GM23338 (cell line): Measurements from ENCODE around the gene BTBD16. TPM values are rescaled to one million over a fixed set of nuclear protein-coding genes. Genes with fewer than 3 reads are reported as not detected.

ENCODE experiments used
- ATAC-seq: fragments of 200-7000 bp; cut with Tn5 transposase; 3 replicates; pipeline ENCODE4 v1.9.1; 2020
- DNase-seq: peaks from one replicate; pipeline ENCODE4 v3.0.0-alpha.2; 2015; ENCODE audit warnings: low spot score
- H2AFZ ChIP-seq: fragments of 200-600 bp; sonication (generic); 2 replicates; pipeline ENCODE4 v1.8.0; 2016; ENCODE audit warnings: antibody characterized with exemption, mild to moderate bottlenecking, moderate library complexity
- H3F3A ChIP-seq: fragments of 200-600 bp; sonication (generic); replicated peaks from 2 replicates; pipeline ENCODE4 v1.8.0; 2017; ENCODE audit warnings: antibody characterized with exemption, mixed run types, low read depth
- H3K27ac ChIP-seq: fragments of 200-600 bp; sonication (generic); 2 replicates; pipeline ENCODE4 v1.6.1; 2016; ENCODE audit warnings: low read depth
- H3K27me3 ChIP-seq: fragments of 200-600 bp; sonication (generic); 2 replicates; pipeline ENCODE4 v1.8.0; 2016; ENCODE audit warnings: mild to moderate bottlenecking, mixed run types, moderate library complexity; ENCODE audit not compliant: insufficient read depth
- H3K36me3 ChIP-seq: fragments of 200-600 bp; sonication (generic); 2 replicates; pipeline ENCODE4 v1.8.0; 2016; ENCODE audit warnings: mild to moderate bottlenecking; ENCODE audit not compliant: insufficient read depth
- H3K4me1 ChIP-seq: fragments of 200-600 bp; sonication (generic); 2 replicates; pipeline ENCODE4 v1.8.0; 2016; ENCODE audit warnings: mild to moderate bottlenecking, moderate library complexity; ENCODE audit not compliant: insufficient read depth
- H3K4me2 ChIP-seq: fragments of 200-600 bp; sonication (generic); 2 replicates; pipeline ENCODE4 v1.7.1; 2017; ENCODE audit warnings: mixed run types
- H3K4me3 ChIP-seq: fragments of 200-600 bp; sonication (generic); 2 replicates; pipeline ENCODE4 v1.6.1; 2016; ENCODE audit warnings: mixed run types
- H3K79me2 ChIP-seq: fragments of 200-600 bp; sonication (generic); replicated peaks from 2 replicates; pipeline ENCODE4 v1.8.0; 2017; ENCODE audit warnings: mild to moderate bottlenecking; ENCODE audit not compliant: insufficient read depth
- H3K9me2 ChIP-seq: fragments of 200-600 bp; sonication (generic); 2 replicates; pipeline ENCODE4 v1.8.0; 2017; ENCODE audit not compliant: insufficient read depth
- H4K20me1 ChIP-seq: fragments of 200-600 bp; sonication (generic); replicated peaks from 2 replicates; pipeline ENCODE4 v1.8.0; 2017; ENCODE audit warnings: mild to moderate bottlenecking; ENCODE audit not compliant: insufficient read depth
- H3K27ac Mint-ChIP-seq: 2 replicates; pipeline ENCODE4 v1.8.0; 2020; ENCODE audit warnings: inconsistent platforms, mild to moderate bottlenecking, moderate library complexity, mixed read lengths
- H3K27me3 Mint-ChIP-seq: 3 replicates; pipeline ENCODE4 v1.8.0; 2022; ENCODE audit warnings: low read depth, mild to moderate bottlenecking, moderate library complexity, mixed read lengths, inconsistent platforms; ENCODE audit not compliant: insufficient read depth, poor library complexity
- H3K36me3 Mint-ChIP-seq: 3 replicates; pipeline ENCODE4 v1.8.0; 2021; ENCODE audit warnings: low read depth, mild to moderate bottlenecking, inconsistent platforms, moderate library complexity, mixed read lengths
- H3K4me1 Mint-ChIP-seq: 3 replicates; pipeline ENCODE4 v1.8.0; 2020; ENCODE audit warnings: mild to moderate bottlenecking, inconsistent platforms, mixed read lengths
- H3K4me3 Mint-ChIP-seq: 3 replicates; pipeline ENCODE4 v1.8.0; 2021; ENCODE audit warnings: moderate library complexity, mild to moderate bottlenecking, inconsistent platforms, mixed read lengths
- H3K9me3 Mint-ChIP-seq: 3 replicates; pipeline ENCODE4 v1.8.0; 2020; ENCODE audit warnings: moderate library complexity, mild to moderate bottlenecking, inconsistent platforms, mixed read lengths
- CREB1 ChIP-seq: fragments of 250-450 bp; sonication (Bioruptor Pico); IDR thresholded peaks from 2 replicates; pipeline ENCODE4 v1.5.0; 2020; ENCODE audit warnings: low read depth, mild to moderate bottlenecking, moderate library complexity
- POLR2AphosphoS5 ChIP-seq: IDR thresholded peaks from 2 replicates; pipeline ENCODE4 v1.6.1; 2016; ENCODE audit warnings: antibody characterized with exemption, low read depth
- REST ChIP-seq: IDR thresholded peaks from one replicate; pipeline ENCODE4 v1.6.1; 2018; ENCODE audit warnings: antibody characterized with exemption; ENCODE audit not compliant: unreplicated experiment
- STAT1 ChIP-seq: IDR thresholded peaks from one replicate; pipeline ENCODE4 v1.6.1; 2016; ENCODE audit warnings: antibody characterized with exemption; ENCODE audit not compliant: unreplicated experiment
- ZNF331 ChIP-seq: fragments of 250-450 bp; sonication (Bioruptor Pico); IDR thresholded peaks from 2 replicates; pipeline ENCODE4 v1.5.0; 2020; ENCODE audit warnings: low read depth, mild to moderate bottlenecking, moderate library complexity
- ZNF462 ChIP-seq: fragments of 250-450 bp; sonication (Bioruptor Pico); IDR thresholded peaks from 2 replicates; pipeline ENCODE4 v1.5.0; 2020; ENCODE audit warnings: mild to moderate bottlenecking, moderate library complexity
- polyA plus RNA-seq: library from polyadenylated mRNA; unstranded; fragments of >200 nt; fragmentation: Nextera tagmentation; extraction: Ambion mirVana; gene quantifications from 2 replicates; pipeline ENCODE4 v1.2.1, GENCODE V29; 2016
- total RNA-seq: library from RNA; depleted of rRNA; stranded (reverse); fragments of >200 nt; shearing (Covaris generic); gene quantifications from 2 replicates; pipeline ENCODE4 v1.2.3, GENCODE V29; 2014

The BTBD16 gene
- total and polyA plus RNA-seq, 2 experiments from 2014 or later: not detected

- TF ChIP-seq ZNF462 (no peak), STAT1 (no peak)
Measured at GRCh38 chr10:122240401-122240800, 30.7 kb upstream of the BTBD16 start (continued).

- Histone ChIP-seq H3K4me3 (no peak overlapping the region), H3K9me2 (no peaks in the 10 kb centered on the region), H3F3A (no peaks in the 10 kb centered on the region), H3K79me2 (no peaks in the 10 kb centered on the region), H3K4me2 (no peak overlapping the region), H3K36me3 (peaks cover 33% of the 10 kb centered on the region), H2AFZ (no peak overlapping the region), H3K27ac (no peak overlapping the region), H3K4me1 (no peaks in the 10 kb centered on the region), H4K20me1 (0 out of 2 replicates have a peak, but pooled peaks cover 6% of the 10 kb centered on the region), H3K27me3 (no peaks in the 10 kb centered on the region)
- Mint-ChIP-seq H3K27ac (no peak overlapping the region), H3K27me3 (peaks cover 2% of the 10 kb centered on the region), H3K4me1 (peaks cover 3% of the 10 kb centered on the region; the same call in 1 of the 3 replicates), H3K36me3 (peaks cover 56% of the 10 kb centered on the region), H3K9me3 (no peaks in the 10 kb centered on the region), H3K4me3 (no peak overlapping the region)
- DNase-seq (no peak), ATAC-seq (no peak)
- TF ChIP-seq REST: no peak
- TF ChIP-seq ZNF462: no peak
- no peak for TF ChIP-seq ZNF331 (CRISPR knock-in tag)
- no peak for TF ChIP-seq POLR2AphosphoS5
- no peak for TF ChIP-seq CREB1 (CRISPR knock-in tag)
Measured at GRCh38 chr10:122241836-122242235, 29.3 kb upstream of the BTBD16 start.
